Sigmoid colon (tissue), 4 donors: ENCODE data around the gene EFCAB7.

Experiments
- CTCF ChIP-seq, 4 experiments: fragments of 450-650 bp in 3 of 4; fragments of 200-600 bp in 1 of 4; IDR thresholded peaks; one replicate each; pipeline ENCODE4 v1.5.1; 2016 to 2019; ENCODE audit warnings: antibody characterized with exemption in 4 of 4, mild to moderate bottlenecking in 3 of 4, moderate library complexity in 2 of 4
- EP300 ChIP-seq, 4 donors: sonication (generic); formaldehyde crosslinking; IDR thresholded peaks; one replicate each; pipeline ENCODE4 v1.6.1; 2017; ENCODE audit warnings: antibody characterized with exemption in 4 of 4
- POLR2A ChIP-seq, 2 donors: fragments of 450-650 bp; IDR thresholded peaks; one replicate each; pipeline ENCODE4 v1.6.1; 2016; ENCODE audit warnings: antibody characterized with exemption in 2 of 2, mild to moderate bottlenecking in 2 of 2, moderate library complexity in 2 of 2

DNA sequence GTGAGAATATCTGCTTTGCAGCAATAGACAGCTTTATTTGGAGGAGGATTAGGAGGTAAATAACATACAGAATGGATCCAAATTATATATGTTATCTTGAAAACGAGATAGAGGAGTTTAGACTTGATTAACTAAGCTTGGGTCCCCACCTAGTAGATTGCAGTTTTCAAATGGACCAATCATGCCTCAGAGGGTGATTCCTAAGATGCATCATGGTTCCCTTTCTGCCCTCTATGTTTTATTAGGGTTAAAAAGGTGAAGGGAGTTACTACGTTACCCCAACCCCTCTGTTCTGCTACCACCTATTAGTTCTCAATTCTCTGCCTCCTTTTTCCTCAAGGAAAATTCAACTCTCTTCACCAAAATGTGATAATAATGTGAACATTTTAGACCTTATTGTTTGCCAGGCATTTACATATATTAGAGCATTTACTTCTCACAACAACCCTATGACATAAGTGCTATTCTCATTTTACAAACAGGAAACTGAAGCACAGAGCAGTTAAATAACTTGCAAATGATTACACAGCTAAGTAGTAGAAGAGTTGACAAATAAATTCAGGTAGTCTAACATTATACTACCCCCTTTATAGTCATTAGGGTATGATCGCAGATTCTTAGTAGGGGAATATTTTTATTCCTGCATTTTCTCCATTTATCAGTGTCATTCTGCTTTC is 46.5 kb downstream of the EFCAB7 start:
- TF ChIP-seq EP300 (IDR thresholded peaks at IDR 0.05), result no peak
- TF ChIP-seq POLR2A (IDR thresholded peaks at IDR 0.05), result no peak
- no peak for TF ChIP-seq CTCF (IDR thresholded peaks at IDR 0.05)
